Superior temporal gyrus (tissue), 1 donor: ENCODE data around the gene TGFBR3L.

ENCODE experiments used
- DNase-seq: peaks from one replicate; pipeline ENCODE4 v3.0.0-alpha.2; 2016; ENCODE audit errors: extremely low spot score

The TGFBR3L gene

DNA sequence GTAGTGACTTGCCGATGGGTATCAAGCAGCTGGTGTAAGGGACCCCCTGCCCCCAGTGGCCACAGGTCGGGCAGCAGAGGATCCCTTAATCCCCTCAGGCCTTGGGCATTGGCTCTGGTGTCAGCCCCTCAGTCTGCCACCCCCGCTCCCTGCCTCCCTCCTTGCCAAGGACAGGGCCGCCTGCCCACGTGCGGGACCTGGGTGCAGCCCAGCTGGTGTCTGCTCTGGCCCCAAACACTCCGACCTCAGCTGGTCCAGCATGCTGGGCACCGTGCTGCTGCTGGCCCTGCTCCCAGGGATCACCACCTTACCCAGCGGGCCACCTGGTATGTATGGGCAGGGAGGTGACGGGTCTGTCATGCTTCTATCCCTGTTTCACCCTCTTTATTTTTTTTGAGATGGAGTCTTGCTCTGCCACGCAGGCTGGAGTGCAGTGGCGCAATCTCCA lies at the start of gene TGFBR3L:
TSS of gene TGFBR3L (plus strand) at position 233 of the 448 bp plus-strand sequence.
- no peak for DNase-seq

DNA sequence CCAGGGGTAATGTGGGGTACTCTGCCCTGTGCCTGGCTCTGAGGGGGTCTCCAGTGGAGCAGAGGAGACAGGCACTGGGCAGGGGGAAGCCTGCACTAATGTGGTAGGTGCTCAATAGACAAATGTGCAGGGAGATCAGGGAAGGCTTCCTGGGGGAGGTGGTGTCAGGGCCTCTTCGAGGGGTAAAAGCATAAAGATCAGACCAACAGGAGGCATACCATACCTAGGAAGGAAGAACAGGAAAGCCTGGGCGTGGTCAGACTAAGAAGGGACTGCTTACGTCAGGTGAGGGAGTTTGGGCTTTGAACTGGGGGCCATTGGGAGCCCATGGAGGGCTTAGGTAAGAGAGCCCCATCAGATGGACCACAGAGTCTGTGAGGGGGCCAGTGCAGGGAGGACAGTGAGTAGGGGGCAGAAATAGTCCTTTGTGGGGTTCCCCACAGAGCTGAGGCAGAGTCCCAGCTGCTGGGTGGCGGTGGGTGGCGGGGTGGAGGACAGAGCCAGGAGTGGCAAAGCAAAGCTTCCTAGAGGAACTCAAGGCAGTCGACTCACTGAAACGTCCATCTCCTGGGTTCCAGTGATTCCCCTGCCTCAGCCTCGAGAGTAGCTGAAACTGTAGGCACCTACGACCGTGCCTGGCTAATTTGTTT lies 49.2 kb upstream of the TGFBR3L start:
- DNase-seq: no peak

DNA sequence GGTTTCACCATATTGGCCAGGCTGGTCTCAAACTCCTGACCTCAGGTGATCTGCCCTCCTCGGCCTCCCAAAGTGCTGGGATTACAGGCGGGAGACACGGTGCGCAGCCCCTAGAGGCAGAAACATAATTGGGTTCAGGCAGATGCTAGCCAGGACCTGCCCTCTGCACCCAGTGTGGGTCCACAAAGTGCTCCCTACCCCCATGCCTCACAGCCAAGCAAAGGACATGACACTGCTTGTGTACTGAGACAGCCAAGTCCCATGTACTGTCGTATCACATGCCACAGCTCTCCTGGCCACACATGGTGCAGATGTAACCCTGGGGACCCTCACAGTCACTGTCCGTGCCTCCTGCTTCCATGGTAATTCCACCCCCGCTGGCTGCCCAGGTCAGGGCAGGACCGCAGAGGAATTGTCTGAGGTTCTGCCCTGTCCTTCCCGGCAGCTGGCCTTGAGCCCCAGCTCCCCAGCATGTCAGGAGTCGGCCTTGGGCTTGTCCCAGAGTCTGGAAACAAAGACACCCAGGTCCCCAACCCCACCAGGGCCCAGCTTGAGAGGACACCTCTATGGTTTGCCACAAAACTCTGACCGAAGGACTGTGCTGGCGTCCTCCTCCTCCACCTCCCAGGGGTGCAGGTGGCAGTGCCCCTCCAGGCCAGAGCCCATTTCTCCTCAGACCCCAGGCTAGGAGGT lies 48.1 kb upstream of the TGFBR3L start:
- no peak for DNase-seq

DNA sequence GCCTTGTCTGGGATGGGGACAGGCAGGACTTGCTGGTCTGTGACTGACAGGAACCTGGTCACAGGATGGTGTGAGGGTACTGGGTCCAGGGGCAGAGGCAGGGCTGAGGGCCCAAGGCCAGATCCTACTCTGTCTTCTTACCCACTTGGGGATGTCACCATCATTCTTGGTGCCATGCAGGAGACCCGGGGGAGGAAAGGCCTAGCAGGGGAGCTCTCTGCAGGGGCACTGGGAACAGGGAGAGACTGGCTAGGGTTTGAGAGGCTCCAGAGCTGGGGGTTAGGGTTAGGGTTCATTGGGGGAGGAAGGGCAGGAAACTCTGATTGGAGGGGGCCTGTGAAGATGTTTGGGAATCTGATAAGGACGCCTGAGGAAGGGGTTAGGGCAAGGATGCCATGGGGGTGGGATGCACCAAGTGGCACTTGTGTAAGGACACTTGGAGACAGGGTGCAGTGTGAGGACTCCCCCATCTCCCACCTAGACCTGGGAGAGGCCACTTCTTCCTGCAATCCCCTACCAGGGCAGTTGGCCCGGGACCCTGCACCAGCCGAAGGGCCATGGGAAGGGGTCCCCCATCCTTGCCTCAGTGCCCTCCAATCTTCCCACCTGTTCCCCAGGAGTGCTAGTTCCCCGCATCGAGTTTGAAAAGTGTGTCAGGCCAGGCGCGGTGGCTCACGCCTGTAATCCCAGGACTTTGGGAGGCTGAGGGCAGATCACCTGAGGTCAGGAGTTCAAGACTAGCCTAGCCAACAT lies 47.4 kb upstream of the TGFBR3L start:
- DNase-seq: no peak

DNA sequence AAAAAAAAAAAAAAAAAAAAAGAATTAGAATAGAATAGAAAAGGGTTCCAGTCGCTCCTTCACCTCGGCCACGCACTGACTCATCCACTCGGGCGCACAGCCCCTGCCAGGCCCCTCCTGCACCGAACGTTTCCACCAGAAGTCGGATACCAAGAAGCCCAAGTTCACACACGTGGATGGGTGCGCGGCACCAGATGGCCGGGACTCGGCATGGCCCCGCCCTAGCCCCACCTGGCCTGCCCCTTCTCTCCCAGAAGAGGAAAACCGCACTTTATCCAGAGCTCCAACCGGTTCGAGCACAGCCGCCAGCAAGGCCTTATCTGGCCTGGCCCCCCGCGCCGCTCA lies 46.3 kb upstream of the TGFBR3L start:
- no peak for DNase-seq

DNA sequence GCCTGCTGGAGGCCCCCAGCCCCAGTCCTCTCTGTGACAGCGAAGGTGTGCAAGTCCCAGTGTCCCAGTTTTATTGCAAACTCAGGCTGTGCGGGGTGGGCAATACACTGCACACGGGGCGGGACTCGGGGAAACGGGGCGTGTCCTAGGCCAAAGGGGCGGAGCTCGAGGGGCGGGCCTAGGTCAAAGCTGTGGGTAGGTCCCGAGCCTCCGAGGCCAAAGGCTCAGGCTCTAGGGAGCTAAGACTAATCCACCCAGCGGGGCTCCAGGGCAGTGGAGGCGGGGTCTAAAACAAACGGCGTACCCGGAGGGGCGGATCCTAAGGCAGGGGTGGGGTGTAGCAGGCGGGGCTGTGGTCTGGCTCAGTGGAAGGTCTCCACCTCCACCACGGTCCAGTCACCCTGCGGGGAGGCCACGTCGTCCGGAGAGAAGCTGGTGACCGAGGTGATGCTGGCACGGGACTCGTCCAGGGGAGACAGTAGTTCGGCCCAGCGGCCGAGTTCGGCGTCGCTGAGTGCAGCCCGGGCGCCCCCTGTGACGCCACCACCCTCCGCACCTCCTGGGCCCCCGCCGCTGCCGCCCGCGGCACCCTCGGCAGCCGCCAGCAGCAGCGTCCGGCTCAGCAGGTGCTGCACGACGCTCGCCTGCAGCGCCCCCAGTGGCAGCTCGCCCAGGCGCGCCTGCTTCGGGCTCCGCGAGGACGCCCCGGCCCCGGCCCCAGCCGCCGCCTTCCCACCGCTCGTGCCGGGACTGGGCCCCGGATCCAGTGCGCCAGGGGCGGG lies 45.8 kb upstream of the TGFBR3L start:
- peak; percentile 67 for DNase-seq

DNA sequence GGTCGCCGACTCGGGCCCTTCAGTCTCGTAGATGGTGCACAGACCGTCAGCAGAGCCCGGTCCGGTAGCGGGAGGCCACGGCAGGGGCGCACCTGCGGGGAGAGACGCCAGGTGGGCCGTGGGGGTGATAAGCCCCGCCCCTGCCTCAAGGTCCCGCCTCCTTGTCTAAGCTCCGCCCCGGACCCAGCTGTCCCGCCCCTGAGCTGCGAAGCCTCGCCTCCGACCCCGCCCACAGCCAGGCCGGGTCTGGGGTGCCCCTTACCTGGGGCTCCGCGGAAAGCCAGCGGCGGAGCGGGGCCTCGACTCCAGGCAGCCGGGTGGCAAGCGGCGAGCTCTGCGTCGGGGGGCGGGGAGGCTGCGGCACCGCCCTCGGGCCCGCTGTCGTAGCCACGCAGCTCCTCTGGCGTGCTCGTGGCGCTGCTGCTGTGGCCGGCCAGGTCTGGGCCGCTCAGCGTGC lies 45.1 kb upstream of the TGFBR3L start:
- DNase-seq: no peak

DNA sequence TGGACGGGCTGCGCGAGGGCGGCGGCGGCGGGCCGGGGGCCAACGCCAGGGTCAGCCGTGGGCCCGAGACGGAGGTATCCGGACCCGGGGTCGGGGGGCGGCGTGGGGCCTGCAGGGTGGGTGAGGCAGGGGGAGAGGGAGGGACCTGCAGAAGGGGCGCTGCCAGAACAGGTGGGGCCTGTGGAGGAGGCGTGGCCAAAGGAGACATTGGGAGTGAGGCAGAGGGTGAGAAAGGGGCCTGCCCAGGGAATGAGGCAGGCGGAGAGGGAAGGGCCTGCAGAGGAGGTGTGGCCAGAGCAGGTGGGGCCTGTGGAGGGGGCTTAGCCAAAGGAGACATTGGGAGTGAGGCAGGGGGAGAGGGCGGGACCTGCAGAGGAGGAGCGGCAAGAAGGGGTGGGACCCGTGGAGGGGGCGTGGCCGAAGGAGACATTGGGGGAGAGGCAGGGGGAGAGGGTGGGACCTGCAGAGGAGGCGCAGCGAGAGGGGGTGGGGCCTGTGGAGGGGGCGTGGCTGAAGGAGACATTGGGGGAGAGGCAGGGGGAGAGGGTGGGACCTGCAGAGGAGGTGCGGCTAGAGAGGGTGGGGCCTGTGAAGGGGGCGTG lies 44.6 kb upstream of the TGFBR3L start:
- no peak for DNase-seq

DNA sequence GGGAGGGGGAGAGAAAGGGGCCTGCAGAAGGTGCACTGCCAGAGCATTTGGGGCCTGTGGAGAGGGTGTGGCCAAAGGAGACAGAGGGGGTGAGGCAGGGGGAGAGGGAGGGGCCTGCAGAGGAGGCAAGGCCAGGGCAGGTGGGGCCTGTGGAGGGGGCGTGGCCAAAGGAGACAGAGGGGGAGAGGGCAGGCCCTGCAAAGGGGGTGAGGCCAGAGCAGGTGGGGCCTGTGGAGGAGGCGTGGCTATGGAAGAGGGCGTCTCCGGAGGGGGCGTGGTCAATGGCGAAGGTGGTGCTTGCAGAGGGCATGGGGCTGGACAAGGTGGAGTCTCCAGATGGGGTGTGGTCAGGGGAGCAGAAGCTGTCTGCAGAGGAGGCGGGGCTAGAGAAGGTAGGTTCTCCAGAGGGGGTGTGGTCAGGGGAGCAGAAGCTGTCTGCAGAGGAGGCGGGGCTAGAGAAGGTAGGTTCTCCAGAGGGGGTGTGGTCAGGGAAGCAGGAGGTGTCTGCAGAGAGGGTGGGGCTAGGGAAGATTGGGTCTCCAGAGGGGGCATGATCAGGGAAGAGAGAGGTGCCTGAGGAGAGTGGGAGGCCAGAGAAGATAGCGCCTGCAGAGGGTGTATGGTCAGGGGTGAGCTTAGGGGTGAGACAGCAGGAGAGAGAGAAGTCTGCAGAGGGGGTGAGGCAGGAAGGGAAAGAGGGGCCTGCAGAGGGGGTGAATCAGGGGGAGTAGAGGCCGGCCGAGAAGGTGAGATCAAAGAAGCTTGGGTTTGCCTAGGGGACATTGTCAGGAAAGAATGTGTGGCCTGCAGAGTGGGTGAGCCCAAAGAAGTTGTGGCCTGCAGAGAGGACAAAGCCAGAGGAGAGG lies 43.8 kb upstream of the TGFBR3L start:
- no peak for DNase-seq

DNA sequence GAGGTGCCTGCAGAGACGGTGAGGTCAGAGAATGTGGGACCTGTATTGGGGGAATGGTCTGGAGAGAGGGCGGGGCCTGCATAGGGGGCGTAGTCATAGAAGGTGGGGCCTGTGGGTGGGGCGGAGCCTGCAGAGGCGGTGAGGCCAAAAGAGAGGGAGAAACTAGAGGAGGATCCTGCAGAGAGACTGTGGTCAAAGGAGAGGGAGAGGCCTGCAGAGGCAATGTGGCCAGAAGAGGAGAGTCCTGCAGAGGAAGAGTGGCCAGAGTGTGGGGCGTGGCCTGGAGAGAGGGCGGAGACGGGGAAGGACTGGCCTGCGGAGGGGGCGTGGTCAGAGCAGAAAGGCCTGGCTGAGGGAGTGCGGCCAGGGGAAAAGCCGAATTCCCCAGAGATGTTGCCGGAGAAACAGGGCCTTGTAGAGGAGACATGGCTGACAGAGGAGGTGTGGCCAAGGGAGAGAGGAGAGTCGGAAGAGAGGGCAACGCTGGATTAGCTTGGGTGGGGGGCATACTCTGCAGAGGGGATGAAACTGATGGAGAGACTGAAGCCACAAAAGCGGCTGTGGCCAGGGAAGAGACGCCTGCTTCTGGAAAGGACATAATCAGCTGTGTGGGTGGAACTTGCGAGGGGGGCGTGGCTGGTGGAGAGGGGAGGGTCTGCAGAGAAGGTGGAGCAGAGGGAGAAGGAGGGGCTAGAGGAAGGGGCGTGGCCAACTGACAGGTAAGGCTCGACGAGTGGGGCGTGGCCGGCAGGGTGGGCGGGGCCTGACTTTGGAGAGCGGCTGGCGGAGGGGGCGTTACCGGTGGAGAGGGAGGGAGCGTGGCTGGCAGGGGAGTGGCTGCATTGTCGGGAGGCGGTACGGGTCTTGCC lies 43.0 kb upstream of the TGFBR3L start:
- peak; percentile 59 for DNase-seq

DNA sequence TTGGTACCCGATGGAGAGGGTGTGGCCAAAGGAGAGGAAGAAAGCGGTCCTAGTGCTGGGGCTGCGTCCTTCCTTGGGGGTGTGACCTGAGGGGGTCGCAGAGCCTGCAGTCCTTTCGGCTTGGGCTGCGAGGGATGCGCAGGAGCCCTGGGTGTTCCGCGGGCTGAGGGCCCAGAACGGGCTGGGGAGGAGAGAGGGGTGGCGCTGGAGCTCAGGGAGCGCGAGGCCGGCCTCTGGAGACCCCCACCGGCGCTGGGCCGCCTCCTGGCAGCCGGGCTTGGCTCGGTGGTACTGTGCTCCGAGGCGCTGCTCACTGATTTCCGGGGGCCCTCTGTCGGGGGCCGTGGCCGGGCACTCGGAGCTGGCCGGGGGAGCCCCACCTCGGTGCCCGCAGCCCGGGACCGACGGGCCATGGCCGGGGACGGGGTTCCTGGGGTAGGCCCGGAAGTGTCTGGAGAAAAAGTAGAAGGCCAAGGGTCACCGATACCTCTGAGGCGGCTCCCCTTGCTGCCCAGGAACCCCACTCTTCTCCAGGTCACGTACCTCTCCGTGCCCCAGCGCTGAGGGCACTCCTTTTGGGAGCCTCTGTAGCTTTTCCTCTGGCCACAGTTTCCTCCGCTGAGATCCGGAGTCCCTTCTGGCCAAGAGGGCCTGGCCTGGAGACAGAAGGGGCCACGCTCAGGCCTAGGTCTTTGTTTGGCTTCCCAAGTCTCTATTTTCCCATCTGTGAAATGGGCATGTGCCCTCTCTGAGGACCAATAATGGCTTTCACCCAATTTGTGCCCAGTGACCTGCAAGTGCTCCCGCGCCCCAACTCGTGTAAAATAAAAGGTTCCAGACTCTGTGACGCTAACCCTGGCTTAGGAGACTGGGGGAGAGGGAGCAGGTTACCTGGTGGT lies 42.1 kb upstream of the TGFBR3L start:
- no peak for DNase-seq

DNA sequence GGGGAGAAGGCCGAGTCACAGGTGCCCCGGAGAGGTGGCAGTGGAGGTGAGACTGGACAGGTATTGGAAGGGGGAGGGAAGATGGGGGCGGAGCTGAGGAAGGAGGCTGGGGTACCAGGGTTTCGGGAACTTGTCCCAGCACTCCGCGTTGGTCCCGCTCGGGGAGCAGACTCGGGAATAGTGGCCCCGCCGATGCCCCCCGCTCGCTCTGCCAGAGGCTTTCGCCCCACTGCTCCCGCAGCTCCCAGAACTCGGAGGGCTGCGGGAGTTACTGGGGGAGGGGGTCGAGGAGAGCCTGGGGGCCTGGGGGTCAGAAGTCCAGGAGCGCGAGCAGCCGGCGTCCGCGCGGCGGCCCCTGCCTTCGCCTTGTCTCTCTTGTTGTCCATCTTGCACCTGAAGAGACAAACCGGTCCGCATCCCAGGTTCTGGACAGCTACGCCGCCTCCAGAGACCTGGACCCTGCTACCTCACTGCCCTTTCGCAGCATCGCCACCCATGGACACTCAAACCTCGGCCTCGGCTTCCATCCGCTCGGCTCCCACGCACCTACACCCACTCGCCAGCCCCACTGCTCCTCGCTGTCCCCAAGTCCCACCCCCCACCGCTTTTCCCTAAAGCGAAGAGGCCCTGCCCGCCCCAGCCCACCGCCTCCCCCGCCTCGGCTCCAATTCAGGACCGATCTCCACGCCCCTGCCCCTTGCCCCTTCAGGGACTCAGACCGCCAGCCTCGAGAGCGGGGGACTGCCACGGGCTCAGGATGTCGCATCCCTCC lies 41.1 kb upstream of the TGFBR3L start:
- DNase-seq: no peak

DNA sequence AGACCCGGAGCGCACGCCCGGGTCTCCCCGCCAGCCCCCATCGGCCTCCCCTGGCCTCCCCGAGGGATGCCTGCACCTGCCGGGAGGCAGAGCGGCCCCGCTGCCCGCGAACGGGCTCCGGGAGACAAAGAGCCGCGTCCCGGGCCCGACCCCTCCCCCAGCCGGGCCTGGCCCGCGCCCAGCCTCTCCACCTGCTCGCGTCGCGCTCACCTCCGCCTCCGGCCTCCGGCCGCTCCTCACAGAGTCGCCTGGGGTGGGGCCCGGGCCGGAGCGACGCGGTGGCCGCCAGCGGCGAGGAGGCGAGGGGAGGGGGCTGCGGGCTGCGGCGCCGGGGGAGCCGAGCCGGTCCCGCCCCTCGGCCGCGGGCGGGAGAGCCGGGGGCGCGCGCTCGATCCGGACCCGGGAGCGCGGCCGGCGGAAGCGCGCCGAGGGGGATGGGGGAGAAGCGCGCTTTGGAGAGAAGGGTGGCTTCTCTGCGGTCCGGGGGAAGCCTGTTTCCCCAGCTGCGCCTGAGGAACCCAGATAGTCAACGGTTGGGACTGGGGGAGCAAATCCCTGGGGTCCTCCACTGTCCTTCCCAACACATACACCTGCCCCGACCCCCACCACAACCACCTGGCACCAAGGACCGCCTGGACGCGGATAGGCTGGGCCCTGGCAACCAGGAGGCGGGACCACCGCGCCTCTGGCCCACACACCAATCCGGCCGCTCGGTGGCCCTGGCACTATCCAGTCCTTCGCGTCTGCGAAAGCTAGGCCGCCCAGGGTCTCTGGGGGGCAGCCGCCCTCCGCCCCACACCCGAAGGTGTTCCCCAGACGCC lies 40.3 kb upstream of the TGFBR3L start, which contains the start of gene PRR36:
TSS of gene PRR36 (minus strand) at position 315 of the 821 bp plus-strand sequence. CDS start 701 bp downstream, outside the sequence.
- DNase-seq: peak; percentile 54

DNA sequence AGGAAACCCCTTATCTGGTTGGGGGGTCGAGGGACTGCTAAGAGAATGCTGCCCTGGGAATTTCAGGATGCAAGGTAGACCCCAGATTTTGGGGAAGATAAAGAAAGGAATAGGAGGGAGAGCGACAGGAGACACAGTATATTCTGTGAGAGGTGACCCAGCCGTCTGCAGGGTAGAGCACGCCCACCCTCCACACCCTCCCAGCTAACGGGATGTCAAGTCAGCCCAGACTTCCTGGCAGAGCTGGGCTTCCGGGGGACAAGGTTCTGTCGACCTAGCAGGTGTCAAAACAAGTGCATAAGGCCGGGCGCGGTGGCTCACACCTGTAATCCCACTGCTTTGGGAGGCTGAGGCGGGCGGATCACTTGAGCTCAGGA lies 39.7 kb upstream of the TGFBR3L start:
- DNase-seq: no peak

DNA sequence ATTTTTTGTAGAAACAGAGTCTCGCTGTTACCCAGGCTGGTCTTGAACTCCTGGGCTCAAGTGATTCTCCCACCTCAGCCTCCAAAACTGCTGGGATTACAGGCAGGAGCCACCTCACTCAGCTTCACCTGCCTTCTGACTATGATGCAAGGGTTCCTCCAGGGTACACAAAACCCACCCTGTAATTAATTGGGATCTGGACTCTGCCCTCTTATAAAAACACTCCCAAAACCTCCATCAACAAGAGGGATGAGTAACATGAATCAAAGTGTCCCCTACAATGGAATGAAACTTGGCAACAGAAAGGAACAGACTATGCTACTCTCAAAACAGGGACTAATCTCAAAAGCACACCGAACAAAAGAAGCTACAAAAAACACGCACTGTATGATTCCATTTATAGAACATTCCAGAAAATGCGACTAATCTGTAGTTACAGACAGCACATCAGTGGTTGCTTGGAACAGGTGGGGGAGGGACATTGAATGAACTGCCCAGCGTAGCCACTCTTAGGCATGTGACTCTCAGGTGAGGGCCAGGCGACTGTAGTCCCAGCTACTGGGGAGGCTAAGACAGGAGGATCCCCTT lies 37.3 kb upstream of the TGFBR3L start:
- DNase-seq: no peak

DNA sequence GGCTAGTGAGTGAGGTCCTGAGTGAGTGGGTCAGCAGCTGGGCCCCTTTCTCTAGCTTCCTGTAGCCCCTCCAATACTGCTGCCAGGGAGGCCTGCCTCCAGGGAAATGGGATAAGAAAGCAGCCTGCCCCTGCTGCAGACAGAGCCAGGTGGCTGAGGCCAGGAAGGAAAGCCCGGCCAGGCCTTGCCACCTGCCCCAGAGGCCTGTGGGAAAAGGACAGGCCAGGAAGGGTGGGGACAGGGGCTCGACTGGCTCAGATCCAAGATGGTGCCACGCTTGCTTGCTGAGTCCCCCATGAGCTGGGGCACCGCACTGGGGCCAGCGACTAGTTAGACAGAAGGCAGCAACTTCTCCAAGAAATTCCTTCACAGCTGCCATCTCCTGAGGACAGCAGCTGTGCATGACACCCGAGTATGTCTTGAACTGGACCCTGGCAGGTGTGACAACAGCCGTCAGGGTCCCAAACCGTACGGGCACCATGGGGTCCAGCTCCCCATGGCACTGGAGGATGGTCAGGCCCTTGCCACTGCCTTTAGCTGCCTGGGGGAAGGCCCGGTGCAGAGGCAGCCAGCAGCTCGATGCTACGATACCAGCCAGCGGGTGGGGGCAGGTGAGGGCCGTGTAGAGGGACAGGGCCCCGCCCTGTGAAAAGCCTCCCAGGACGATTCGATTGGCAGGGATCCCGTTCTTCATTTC lies 35.4 kb upstream of the TGFBR3L start:
- DNase-seq: no peak
